ENCODE measurements around the gene FRMPD2.
"Not testable (repeated sequence)": the region's sequence is repeated elsewhere in the genome, so short reads cannot be mapped to it uniquely, and the experiment has no call there.

The FRMPD2 gene

DNA sequence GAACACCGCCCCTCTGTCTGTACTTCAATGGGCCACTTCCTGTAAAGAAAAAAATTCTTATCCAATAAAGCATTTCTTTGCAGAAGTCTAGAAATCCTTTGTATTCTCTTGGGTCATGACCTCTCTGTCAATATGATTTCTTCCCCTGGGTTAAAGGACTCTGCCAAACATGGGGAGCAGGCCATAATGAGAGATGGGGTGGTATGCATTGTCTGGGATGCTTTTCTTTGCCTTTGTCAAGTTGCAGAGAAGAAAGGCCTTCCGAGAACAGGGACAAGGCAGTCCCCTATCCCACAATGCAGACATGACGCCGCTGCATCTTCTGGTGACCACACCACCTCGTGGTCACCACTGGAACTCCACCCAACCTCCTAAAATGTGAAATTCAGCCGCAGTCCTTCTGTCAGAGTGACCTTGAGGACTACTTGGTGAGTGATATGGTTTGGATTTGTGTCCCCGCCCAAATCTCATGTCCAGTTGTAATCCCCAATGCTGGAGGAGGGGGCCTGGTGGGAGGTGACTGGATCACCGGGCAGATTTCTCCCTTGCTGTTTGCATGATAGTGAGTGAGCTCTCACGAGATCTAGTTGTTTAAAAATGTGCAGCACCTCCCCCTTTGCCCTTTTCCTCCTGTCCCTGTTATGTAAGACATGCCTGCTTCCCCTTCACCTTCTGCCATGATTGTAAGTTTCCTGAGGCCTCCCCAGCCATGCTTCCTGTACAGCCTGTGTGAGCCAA lies 15.2 kb upstream of the FRMPD2 start:
- DNase-seq: peak; percentile 34

DNA sequence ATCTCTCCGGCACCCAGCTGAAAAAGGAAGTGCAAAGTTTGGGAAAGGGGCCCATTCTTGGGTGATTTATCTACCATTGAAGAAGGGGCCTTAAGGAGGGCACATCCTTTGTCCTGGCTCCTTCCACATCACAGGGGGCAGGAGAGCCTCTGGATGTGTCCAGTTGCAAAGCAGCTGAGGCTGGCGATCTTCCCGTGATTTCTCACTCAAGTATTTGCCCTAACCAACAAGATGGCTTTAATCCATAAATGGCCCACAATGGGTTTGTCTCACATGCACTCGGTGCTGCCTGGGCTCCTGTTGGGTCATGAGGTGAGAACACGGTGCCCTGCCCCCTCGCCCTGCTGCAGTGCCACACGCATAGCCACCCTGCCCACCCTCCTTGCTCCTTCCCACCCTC lies 14.2 kb upstream of the FRMPD2 start:
- no peak for DNase-seq

DNA sequence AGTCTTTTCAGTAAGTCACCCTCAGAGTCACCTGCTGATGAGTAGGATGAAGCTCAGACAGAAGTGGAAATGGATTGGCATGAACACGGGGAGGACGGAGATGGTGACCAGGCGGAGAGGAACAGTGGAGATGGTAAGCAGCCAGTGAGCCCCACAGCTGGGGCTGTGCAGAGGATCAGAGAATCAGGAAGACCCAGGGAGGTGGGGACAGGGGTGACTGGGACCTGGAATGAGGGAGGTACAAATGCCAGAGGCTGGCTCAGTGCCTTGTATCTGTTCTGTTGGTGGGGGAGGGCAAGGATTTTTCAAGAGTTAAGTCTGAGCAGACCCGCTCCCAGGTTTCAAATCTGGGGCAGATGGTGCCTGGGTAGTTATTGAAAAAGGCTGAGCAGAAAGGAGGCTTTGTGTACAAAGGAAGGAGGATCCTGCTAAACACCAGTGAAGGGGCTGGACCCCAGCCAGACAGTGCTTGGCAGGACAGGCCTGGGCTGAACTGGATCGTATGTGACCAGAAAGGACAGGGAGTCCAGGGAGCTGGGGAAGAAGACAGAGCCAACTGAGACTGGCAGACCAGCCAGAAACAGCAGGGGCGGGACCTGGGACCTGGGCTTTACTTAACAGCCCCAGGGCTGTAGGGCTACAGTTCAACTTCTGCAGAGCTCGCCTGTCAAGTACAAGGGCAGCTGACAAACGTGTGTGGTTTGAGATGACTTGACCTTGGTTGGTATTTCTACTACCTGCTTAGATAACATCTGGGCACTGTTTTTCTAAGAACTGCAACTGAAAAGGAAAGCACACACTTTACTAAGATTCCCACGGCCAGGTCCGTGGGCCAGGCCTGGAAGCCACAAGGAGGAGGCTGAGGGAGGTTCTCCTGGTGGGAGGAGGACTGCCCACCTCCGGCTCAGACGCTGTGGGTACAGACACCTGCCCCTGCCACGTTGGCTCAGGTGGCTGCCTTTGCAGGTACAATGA lies 13.2 kb upstream of the FRMPD2 start:
- no peak for DNase-seq

DNA sequence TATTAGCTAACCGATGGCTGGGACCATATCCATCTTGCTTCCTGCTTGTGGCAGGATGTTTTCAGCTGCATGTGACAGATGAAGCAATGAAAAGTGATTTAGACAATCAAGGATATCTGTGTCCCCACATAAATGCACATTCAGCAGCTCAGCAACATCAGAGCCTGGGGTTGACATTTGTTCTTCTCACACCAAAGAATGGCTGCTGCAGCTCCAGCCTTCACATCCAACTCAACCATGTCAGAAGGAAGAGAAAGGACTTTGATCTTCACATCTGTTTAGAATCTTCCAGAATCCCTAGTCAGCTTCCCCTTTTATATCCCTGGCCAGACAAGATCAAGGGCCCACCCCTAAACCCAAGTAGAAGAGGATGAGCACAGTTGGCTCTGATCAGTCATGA lies 11.9 kb upstream of the FRMPD2 start:
- DNase-seq: no peak

DNA sequence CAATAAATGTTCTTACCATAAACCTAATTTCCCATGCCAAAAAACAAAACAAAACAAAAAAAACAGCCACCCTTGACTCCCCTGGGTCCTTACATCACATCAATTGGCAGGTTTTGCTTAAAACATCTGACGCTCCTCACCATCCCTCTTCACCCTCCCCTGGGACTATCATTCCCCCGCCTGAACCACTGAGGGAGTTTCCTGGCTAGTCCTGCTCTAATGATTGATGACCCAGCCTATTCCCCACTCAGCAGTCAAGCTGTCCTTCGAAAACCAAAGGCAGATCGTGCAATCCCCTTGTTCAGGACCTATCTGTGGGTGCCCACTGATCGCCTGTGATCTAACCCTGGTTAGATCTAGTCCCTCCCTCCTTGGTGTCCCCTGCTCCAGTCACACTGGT lies 11.2 kb upstream of the FRMPD2 start:
- no peak for DNase-seq

DNA sequence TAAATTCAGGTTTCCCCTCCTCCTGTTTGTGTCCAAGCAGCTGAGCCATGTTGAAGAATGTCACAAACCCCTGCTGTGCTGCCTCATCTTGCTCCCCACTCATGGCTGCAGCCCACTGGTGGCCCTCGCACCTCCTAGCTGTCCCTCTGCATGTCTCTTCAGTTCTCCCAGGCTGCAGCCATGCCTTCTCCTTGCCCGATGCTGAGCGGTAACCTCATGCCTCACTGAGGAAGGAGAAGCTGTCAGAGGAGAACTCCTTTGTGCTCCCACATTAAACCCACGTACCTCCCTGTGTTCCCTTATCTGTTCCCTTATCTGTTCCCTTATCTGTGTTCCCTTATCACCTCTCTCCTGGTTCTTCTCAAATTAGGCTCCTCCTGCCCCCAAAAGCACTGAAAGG lies 10.3 kb upstream of the FRMPD2 start:
- DNase-seq: no peak

DNA sequence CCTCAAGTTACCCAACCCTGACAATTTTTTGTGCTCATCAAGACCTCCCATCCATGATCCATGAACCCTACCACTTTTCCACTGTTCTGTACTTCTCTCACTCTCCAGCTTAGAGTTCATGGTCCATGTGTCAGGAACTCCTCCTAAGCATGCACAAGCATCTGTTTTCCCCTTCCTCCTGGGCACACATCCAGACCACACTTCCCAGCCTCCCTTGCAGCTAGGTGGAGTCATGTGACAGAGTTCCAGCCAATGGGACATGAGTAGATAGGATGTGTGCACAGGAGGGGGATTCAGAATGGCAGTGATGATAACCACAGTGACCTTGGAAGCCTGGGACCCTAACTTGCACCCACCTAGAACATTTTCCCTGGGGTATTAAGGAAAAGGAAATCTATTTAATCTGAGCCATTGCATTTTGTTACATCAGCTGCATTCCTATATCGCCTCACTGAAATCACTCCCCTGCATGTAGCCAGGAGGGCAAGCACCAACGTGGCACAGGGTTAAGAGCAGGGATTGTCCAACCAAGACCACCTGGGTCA lies 9.6 kb upstream of the FRMPD2 start:
- no peak for DNase-seq

DNA sequence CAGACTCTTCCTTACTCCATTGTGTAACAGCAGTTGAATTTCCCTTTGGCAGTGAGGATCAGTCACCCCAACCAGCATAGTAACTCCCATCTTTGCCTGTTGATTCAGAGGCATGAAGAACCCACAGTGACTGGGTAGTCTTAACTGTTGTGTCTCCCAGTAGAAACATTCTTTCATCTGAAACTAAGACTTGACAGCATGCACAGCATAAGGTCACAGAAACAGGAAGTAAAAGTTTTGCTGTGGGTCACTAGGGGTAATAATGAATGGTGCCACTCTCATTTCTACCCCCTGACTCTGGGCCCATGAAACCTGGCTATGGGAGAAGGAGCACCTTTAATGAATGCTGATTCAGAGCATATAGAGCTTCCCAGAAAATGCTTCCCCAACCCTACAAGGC lies 8.3 kb upstream of the FRMPD2 start:
- DNase-seq: no peak

DNA sequence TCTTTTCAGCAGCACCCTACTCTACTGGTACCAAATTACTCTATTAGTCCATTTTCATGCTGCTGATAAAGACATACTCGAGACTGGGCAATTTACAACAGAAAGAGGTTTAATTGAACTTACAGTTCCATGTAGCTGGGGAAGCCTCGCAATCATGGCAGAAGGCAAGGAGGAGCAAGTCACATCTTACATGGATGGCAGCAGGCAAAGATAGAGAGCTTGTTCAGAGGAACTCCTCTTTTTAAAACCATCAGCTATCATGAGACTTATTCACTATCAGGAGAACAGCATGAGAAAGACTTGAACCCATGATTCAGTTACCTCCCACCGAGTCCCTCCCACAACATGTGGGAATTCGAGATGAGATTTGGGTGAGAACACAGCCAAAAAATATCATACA lies 7.2 kb upstream of the FRMPD2 start:
- DNase-seq: not testable (repeated sequence)

DNA sequence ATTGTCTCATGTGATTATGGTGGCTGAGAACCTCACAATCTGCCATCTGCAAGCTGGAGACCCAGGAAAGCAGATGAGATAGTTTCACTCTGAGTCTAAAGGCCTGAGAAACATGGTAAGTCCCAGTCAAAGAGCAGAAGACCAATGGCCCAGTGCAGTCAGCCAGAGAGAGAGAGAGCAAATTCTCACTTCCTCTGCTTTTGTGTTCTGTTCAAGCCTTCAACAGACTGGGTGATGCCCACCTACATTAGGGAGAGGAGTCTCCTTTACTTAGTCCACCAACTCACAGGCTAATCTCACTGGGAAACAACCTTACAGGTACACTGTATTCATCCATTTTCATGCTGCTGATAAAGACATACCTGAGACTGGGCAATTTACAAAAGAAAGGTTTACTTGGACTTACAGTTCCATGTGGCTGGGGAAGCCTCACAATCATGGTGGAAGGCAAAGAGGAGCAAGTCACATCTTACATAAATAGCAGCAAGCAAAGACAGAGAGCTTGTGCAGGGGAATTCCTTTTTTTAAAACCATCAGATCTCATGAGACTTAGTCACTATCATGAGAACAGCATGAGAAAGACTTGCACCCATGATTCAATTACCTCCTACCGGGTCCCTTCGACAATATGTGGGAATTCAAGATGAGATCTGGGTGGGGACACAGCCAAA lies 4.7 kb upstream of the FRMPD2 start:
- DNase-seq: no peak

DNA sequence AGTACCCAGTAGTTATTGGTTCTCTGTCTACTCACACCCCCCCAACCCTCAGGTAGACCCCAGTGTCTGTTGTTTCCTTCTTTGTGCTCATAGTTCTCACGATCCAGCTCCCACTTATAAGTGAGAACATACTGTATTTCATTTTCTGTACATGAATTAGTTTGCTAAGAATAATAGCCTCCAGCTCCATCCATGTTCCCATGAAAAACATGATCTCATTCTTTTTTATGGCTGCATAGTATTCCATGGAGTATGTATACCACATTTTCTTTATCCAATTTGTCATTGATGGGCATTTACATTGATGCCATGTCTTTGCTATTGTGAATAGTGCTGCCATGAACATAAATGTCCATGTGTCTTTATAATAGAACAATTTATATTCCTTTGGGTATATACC lies 2.6 kb upstream of the FRMPD2 start:
- DNase-seq: no peak

DNA sequence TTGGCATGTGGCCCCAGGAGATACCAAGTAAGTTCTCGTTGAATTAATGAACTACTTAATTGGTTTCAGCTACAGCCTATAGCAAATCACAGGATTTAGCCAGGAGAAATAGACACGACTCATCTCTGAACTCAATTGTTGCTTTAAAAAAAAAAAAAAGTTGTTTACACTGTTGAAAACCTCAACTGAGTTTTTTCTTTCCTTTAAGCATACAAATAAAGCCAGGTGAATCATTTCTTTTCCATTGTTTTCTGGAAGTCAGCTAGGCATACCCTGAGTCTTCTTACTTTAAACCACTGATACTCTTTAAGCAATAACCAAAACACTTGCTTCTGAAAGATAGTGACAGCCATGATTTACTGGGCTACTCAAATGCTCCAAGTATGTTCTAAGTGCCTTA lies 755 bp downstream of the FRMPD2 start:
- no peak for DNase-seq

DNA sequence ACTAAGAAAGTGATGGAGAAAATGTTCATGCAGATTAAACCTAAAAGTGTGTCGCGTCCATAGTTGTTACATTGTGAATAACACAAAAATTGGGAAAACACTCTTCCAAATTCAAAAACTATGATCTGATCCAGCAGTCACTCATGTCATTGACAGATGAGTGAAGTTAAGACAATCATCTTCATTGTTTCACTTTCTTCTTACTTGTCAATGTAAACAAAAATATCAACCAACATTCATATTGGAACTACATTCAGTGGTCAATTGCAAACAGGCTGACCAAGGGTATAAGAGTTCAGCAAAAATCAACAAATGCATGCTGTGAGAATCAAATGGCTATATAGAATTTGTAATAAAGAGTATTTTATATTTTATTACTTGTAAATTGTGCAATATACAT lies 1.8 kb downstream of the FRMPD2 start:
- no peak for DNase-seq

DNA sequence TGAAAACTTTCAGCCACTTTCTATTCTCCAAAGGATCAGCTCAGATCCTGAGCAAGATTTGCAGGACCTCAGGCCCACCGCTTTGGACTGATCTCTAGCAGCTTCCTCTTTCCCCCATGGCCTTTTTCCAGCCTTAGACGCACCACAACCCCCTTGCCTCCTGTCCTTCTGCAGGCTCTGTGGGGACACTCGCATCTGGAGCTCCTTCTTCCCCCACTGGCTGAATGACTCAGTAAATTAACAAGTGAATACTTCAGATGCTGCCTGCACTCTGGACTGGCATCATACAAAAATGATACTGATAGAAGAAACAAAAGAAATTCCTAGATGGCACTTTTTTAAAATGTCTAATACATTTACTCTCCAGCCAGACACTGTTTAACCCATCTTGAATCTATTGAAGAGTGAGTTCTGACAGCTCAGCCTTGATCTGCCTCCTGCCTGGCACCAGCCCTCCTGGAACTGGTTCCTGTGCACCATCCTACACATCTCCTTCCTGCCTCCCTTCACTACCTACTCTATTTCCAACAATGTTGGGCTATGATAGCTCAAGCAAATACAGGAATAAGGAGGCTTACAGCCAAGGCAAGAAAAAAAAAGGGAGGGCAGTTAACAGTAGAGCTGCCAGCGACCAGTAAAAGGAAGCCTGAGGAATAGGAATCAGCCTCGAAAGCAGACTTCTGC lies 3.3 kb downstream of the FRMPD2 start:
- DNase-seq: no peak

DNA sequence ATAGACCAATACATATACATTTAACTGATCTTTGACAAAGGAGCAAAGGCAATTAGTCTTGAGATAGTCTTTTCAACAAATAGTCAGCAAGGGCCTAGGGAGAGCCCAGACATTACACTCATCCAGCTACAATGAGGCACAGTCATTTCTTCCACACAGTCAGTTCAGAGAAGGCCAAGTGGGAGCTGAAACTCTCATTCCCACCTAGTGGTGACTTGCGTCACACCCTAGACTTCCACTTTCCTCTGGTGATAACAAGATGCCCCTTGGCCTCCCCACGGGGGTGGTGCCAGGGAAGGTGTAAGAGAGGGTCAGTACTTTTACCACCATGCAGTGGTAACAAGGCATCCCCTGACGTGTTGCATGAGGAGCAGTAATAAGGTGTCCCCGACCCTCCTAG lies 8.0 kb downstream of the FRMPD2 start:
- no peak for DNase-seq

DNA sequence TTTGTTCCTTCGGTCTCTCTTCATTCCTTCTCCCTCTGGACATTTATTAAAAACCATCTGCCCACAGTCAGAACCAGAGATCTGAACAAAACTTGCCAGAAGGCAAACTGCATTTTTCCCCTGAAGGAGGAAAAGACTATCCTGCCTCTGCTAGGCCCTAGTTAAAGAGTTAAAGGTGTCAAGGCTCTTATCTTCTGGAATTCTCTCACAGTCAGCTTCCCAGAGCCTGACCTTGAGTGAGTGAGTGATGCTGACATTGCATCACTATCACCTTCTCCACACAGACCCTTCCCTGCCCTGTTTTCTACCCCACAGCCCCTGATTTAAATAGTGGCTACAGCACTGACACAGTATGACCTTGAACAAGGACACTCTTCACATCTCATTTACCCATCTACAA lies 16.4 kb downstream of the FRMPD2 start:
- no peak for DNase-seq

DNA sequence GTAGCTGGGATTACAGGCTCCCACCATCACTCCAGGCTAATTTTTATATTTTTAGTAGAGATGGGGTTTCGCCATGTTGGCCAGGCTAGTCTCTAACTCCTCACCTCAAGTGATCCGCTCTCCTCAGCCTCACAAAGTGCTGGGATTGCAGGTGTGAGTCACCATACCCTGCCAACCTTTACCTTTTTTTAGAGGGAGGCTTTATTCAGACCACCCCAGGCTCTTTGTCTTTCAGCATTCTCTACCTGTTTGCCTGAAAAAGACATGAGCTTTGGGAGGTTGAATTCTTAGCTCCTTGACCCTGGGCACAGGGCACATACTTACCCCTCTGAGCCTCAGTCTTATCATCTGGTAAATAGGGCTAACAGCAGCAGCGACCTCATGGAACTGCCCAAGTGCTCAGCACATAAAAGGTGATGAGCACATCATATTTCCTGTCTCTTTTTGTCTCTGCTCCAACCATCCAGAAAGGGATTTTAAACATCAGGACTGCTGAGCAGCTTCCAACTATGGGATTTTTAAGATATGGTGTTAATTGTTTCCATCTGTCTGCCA lies 17.0 kb downstream of the FRMPD2 start:
- DNase-seq: no peak

DNA sequence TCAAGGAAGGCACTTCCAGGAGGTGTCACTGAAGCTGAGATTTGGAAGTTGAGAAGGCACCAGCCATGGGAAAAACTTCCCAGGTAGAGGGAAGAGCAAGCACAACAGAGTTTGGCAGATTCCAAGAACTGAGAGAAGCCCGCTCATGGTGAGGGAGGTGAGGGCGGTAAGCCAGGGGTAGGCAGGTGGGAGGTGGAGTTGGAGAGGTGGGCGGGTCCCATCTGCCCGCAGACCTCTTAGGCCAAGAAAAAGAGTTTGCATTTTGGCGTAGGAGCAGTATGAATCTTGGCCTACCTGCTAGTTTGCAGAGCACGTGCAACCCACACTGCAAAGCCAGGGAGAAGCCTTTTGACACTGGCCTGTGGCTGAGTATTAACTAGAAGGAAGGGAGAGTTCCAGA lies 18.8 kb downstream of the FRMPD2 start:
- DNase-seq: no peak

DNA sequence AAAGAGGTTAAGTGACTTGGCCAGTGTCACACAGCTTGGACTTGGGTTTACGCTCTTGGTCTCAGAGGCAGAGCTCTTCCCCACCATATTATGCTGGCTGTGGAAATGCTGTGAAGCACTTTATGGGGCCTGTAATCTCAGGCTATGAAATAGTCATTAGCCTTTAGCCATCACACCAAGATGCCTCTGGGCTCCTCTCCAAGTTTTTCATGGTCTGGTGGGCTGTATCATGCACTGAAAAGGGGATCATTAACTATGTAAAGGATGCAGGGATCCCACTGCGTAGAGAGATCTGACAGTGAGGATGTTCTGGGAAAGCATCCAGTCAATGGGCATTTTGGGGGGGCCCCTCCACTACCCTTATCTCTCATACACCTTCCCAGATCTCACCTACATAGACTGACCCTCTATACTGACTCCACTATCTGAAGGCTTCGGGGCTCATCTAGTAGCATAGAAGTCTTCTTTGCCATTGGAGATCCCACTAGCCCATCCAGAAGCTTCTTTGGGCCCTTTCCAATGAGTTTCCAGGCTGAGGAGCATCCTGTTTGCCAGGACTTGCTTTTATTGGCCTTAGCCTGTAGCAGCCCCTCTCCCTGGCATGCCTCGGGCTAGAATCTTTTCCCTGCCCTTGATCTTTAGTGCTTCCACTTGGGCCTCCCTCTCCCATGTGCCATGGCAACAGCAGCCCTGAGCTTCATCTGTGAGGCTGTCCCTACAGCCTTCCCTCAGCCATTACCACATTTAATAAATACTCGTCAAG lies 19.6 kb downstream of the FRMPD2 start:
- DNase-seq: no peak

DNA sequence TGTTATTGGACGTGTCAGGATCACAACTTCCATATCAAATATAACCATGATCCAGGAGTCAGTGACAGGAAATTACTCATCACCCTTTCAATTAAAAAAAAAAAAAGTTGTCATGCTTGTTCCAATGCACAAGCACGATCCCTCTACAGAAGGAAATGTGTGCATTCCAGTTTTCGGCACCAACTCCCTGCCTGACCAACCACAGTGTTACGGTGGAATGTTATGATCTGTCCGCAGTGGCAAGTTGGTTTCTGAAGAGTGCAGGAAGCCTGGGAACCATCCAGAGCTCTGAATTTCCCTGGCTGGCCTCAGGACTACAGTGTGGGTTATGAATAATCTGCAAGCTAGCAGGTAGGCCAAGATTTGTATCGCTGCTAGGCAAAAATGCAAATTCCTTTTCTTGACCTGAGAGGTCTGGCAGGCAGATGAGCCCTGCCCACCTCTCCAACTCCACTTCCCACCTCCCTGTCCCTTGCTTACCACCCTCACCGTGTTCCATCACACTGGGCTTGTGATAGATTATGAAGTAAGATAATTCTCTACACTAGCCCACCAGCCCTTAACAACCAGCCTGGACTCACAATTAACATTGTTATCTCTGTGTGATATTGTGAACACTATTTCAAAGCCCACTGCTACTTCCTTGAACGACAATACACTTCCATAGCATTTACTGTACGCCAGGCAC lies 20.4 kb downstream of the FRMPD2 start:
- DNase-seq: no peak

DNA sequence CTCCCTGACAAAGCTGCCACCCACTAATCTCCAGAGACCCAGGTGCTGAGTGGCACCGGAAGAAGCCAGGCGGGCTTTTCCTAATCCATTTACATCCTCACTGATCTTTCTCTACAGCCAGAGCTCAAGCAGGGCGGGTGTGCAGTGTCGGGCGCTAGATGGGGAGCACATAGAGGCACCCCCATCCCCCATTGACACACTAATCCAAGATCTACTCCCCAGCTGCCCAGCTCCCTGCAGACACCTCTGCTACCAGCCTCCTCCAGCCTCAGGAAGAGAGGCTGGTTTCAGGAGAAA lies 22.2 kb downstream of the FRMPD2 start:
- no peak for DNase-seq
